ENCODE data around the gene IRX2. TPM values are rescaled to one million over a fixed set of nuclear protein-coding genes. Genes with fewer than 3 reads are reported as not detected.

IRX2 gene
- total and polyA plus RNA-seq, 10 of the 15 experiments (the other 5 are each of a cell fraction or from before 2014, with no cell fraction given), result not detected

DNA sequence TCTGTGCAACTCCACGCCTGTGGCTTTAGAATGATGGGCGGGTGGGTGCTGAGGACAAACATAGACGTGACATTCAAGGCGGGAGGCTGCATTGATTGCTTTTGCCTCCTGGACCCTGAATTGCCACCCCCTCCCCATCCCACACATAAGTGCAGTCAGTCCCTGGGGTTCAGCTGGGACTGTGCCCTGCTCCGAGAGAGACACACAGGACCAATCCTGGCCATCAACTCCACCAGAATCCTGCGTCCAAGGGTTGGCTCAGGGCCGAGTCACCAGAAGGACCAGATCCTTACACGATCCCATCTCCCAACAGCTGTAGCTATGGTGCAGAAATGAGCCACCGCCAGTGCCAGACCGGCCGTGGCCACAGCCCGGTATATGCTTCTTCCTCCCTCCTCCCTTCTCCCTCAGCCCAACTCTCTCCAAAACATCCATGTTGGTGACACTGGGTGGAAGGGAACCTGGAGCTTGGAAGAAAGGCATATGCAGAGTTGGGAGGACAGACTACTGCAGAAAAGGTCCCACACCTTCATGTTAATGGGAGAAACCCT is 27.4 kb downstream of the IRX2 start:
- intact Hi-C loops (cut with micrococcal nuclease; ENCODE audit: unreplicated experiment) (no loop called here), in situ Hi-C loops (cut with MboI) (no loop called here)
- ATAC-seq (no peak), DNase-seq (ENCODE audit: low read depth, low spot score) (no peak), FAIRE-seq (no peak)
- no peak overlapping the region for H3K9ac ChIP-seq (ENCODE audit: control insufficient read depth, insufficient read depth, low read length)
- BruUV-seq (replicated peaks), result no TSS peak
- POLR2A ChIA-PET, result no interaction called here
- CTCF ChIA-PET, result no interaction called here
- no peak overlapping the region for H3K4me3 ChIP-seq
- no peak overlapping the region for H2AFZ ChIP-seq (ENCODE audit: control insufficient read depth, low read depth, low read length)
- H3K27ac ChIP-seq (ENCODE audit: control insufficient read depth, insufficient read depth), result no peak overlapping the region
- no peak overlapping the region for H3K4me2 ChIP-seq (ENCODE audit: control insufficient read depth, insufficient read depth)
- 28% methylated on average over 12 of the region's 12 CpGs for WGBS (ENCODE audit: insufficient coverage, insufficient replicate concordance, low lambda C conversion rate, missing lambda C conversion rate)
- H3K79me2 ChIP-seq (ENCODE audit: control insufficient read depth, insufficient read depth, low read length), result no peaks in the 10 kb centered on the region
- no peaks in the 10 kb centered on the region for H3K27me3 ChIP-seq (replicated peaks in 1 of 2; ENCODE audit: control insufficient read depth in 2 of 2, insufficient read depth in 2 of 2, low read length in 1 of 2)
- SMC1A ChIA-PET (ENCODE audit: uncharacterized antibody, unreplicated experiment), result no interaction called here
- RAD21 ChIA-PET (ENCODE audit: unreplicated experiment), result no interaction called here
- TF ChIP-seq ZNF384 (IDR thresholded peaks at IDR 0.05; ENCODE audit: borderline replicate concordance, low read depth, low read length) (no peak), TBL1XR1 (IDR thresholded peaks at IDR 0.05; ENCODE audit: low read depth, low read length) (no peak), SMARCA5 (IDR thresholded peaks at IDR 0.05) (no peak), ATF7 (IDR thresholded peaks at IDR 0.05; ENCODE audit: low read depth) (no peak), ZNF622 (IDR thresholded peaks at IDR 0.05) (no peak), ZNF207 (IDR thresholded peaks at IDR 0.05; ENCODE audit: borderline replicate concordance) (no peak), CHD1 (IDR thresholded peaks at IDR 0.05; ENCODE audit: low read depth, low read length) (no peak), EZH2 (IDR thresholded peaks at IDR 0.05; ENCODE audit: borderline replicate concordance, control insufficient read depth, low read depth, low read length) (no peak)
- TF ChIP-seq, protein P1, sequence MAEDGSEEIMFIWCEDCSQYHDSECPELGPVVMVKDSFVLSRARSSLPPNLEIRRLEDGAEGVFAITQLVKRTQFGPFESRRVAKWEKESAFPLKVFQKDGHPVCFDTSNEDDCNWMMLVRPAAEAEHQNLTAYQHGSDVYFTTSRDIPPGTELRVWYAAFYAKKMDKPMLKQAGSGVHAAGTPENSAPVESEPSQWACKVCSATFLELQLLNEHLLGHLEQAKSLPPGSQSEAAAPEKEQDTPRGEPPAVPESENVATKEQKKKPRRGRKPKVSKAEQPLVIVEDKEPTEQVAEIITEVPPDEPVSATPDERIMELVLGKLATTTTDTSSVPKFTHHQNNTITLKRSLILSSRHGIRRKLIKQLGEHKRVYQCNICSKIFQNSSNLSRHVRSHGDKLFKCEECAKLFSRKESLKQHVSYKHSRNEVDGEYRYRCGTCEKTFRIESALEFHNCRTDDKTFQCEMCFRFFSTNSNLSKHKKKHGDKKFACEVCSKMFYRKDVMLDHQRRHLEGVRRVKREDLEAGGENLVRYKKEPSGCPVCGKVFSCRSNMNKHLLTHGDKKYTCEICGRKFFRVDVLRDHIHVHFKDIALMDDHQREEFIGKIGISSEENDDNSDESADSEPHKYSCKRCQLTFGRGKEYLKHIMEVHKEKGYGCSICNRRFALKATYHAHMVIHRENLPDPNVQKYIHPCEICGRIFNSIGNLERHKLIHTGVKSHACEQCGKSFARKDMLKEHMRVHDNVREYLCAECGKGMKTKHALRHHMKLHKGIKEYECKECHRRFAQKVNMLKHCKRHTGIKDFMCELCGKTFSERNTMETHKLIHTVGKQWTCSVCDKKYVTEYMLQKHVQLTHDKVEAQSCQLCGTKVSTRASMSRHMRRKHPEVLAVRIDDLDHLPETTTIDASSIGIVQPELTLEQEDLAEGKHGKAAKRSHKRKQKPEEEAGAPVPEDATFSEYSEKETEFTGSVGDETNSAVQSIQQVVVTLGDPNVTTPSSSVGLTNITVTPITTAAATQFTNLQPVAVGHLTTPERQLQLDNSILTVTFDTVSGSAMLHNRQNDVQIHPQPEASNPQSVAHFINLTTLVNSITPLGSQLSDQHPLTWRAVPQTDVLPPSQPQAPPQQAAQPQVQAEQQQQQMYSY (CRISPR knock-in tag; IDR thresholded peaks at IDR 0.05), result no peak
- no peaks in the 10 kb centered on the region for H3K36me3 ChIP-seq (ENCODE audit: control insufficient read depth in 2 of 2, insufficient read depth in 2 of 2, low read length in 1 of 2)
- H3K9me3 ChIP-seq (replicated peaks; ENCODE audit: control insufficient read depth, insufficient read depth, low read length), result no peaks in the 10 kb centered on the region; the same call in 2 of the 3 replicates
- no peaks in the 10 kb centered on the region for H3K4me1 ChIP-seq (ENCODE audit: control insufficient read depth, insufficient read depth, low read length)
- no peaks in the 10 kb centered on the region for H4K20me1 ChIP-seq (ENCODE audit: control insufficient read depth, insufficient read depth)
